ENCODE measurements around the gene NAV2.

NAV2 gene

DNA sequence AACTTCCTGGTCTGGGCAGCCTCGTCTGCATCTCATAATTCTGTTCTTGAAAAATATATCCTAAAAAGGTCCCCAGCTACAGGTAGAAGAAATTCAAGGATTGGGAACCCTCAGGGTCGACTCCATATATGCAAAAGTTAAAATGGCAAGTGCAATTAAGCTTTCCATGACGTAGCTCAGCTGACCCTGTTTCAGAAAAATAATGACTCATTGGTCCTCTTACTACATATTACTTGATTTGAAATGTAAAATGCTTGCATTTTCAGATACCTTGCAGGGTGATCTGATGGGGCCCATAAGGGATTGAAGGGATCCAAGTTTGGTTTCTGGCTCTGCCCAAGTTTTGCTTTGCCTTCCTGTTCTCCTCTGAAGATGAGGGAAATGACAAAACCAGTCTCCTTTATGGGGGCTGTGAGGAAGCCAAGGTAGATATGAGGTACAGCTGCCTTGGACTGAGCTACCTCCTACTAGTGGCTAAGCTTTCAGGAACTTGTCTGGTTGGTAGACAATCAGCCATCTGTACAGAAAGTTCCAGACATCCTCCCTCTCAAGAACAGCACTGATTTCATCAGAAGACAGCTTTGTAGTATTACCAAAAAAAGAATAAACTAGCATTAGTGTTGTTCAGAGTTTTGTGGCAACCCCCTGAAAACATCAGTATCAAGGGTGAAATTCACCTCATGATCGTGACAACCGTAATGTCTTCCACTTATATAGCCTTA lies 270.3 kb downstream of the NAV2 start:
- TF ChIP-seq ISL1 (CRISPR knock-in tag; IDR thresholded peaks at IDR 0.05), result no peak
- TF ChIP-seq ZNF565 (CRISPR knock-in tag; conservative IDR thresholded peaks at IDR 0.05; ENCODE audit: low read depth), result no peak
- TF ChIP-seq, protein P1, sequence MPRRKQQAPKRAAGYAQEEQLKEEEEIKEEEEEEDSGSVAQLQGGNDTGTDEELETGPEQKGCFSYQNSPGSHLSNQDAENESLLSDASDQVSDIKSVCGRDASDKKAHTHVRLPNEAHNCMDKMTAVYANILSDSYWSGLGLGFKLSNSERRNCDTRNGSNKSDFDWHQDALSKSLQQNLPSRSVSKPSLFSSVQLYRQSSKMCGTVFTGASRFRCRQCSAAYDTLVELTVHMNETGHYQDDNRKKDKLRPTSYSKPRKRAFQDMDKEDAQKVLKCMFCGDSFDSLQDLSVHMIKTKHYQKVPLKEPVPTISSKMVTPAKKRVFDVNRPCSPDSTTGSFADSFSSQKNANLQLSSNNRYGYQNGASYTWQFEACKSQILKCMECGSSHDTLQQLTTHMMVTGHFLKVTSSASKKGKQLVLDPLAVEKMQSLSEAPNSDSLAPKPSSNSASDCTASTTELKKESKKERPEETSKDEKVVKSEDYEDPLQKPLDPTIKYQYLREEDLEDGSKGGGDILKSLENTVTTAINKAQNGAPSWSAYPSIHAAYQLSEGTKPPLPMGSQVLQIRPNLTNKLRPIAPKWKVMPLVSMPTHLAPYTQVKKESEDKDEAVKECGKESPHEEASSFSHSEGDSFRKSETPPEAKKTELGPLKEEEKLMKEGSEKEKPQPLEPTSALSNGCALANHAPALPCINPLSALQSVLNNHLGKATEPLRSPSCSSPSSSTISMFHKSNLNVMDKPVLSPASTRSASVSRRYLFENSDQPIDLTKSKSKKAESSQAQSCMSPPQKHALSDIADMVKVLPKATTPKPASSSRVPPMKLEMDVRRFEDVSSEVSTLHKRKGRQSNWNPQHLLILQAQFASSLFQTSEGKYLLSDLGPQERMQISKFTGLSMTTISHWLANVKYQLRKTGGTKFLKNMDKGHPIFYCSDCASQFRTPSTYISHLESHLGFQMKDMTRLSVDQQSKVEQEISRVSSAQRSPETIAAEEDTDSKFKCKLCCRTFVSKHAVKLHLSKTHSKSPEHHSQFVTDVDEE (CRISPR knock-in tag; IDR thresholded peaks at IDR 0.05), result no peak

DNA sequence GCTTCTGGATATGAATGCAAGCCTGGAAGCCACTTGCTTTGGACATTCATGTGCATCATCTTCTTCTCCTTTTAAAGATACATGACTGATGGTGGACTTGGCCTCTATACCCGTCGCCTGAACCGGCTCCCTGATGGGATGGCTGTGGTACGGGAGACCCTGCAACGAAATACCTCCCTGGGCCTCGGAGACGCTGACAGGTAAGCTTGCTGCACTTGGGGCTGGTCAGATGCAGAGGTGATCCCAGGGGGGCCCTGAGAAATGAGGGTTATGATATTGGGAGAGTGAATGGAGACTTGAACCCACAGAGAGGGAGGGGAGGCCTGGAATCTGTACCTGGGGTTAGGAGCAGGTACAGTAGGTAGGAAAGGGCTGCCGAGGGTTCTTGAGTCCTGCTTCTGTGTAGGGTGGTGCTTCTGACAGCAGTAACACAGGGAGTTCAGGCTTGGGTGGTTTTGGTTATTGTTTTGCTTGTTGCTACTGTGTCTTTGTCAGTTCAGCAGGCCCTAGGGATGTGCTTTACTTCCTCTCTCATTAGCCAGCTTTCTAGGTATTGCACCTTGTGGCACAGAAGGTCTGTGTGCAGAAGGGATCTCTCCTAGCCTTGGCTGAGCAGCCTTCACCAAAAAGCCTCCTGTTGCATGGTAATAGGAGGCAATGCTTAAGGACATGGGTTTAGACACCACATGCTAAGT lies 271.6 kb downstream of the NAV2 start:
- ATAC-seq, result no peak
- TF ChIP-seq, protein P2, sequence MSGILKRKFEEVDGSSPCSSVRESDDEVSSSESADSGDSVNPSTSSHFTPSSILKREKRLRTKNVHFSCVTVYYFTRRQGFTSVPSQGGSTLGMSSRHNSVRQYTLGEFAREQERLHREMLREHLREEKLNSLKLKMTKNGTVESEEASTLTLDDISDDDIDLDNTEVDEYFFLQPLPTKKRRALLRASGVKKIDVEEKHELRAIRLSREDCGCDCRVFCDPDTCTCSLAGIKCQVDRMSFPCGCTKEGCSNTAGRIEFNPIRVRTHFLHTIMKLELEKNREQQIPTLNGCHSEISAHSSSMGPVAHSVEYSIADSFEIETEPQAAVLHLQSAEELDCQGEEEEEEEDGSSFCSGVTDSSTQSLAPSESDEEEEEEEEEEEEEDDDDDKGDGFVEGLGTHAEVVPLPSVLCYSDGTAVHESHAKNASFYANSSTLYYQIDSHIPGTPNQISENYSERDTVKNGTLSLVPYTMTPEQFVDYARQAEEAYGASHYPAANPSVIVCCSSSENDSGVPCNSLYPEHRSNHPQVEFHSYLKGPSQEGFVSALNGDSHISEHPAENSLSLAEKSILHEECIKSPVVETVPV (CRISPR knock-in tag; IDR thresholded peaks at IDR 0.05), result no peak
- no peak for TF ChIP-seq ZNF565 (CRISPR knock-in tag; conservative IDR thresholded peaks at IDR 0.05; ENCODE audit: low read depth)

More for the DNA sequence above, 270.3 kb downstream of the NAV2 start:
- no peak for ATAC-seq

DNA sequence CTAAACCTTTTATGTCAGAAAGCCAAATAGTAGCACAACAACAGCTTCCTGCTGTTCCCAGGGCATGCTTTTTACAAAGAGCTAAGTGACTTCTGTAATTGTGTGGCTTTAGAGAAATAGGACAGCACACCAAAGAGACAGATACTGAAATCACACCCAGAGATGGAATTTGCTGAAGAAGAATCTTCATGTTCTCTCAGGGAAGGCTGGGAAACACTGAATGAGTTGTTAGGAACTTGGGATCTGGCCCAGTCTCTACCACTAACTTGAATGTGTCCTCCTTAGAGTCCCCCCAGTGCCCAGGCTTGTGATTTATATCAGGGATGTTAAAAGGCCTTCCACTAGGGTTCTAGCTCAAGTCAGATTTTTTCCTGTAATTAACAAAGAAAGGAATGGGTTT lies 272.5 kb downstream of the NAV2 start:
- TF ChIP-seq ESRRG (CRISPR knock-in tag; IDR thresholded peaks at IDR 0.05), result no peak
- TF ChIP-seq, protein P3, sequence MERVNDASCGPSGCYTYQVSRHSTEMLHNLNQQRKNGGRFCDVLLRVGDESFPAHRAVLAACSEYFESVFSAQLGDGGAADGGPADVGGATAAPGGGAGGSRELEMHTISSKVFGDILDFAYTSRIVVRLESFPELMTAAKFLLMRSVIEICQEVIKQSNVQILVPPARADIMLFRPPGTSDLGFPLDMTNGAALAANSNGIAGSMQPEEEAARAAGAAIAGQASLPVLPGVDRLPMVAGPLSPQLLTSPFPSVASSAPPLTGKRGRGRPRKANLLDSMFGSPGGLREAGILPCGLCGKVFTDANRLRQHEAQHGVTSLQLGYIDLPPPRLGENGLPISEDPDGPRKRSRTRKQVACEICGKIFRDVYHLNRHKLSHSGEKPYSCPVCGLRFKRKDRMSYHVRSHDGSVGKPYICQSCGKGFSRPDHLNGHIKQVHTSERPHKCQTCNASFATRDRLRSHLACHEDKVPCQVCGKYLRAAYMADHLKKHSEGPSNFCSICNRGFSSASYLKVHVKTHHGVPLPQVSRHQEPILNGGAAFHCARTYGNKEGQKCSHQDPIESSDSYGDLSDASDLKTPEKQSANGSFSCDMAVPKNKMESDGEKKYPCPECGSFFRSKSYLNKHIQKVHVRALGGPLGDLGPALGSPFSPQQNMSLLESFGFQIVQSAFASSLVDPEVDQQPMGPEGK (CRISPR knock-in tag; IDR thresholded peaks at IDR 0.05; ENCODE audit: borderline replicate concordance), result no peak
- no peak for TF ChIP-seq GLIS3 (CRISPR knock-in tag; IDR thresholded peaks at IDR 0.05)
- TF ChIP-seq ZNF565 (CRISPR knock-in tag; conservative IDR thresholded peaks at IDR 0.05; ENCODE audit: low read depth), result no peak
- no peak for TF ChIP-seq ZC3H10 (CRISPR knock-in tag; IDR thresholded peaks at IDR 0.05)
- TF ChIP-seq ZNF70 (CRISPR knock-in tag; IDR thresholded peaks at IDR 0.05), result no peak
- TF ChIP-seq ISL1 (CRISPR knock-in tag; IDR thresholded peaks at IDR 0.05), result no peak
- no peak for TF ChIP-seq ZNF8 (CRISPR knock-in tag; IDR thresholded peaks at IDR 0.05)
- TF ChIP-seq, protein P2 (CRISPR knock-in tag; IDR thresholded peaks at IDR 0.05), result no peak
- no peak for TF ChIP-seq PPARA (CRISPR knock-in tag; IDR thresholded peaks at IDR 0.05; ENCODE audit: borderline replicate concordance)
- no peak for TF ChIP-seq SNAI2 (CRISPR knock-in tag; IDR thresholded peaks at IDR 0.05)
- no peak for TF ChIP-seq ZFP3 (CRISPR knock-in tag; IDR thresholded peaks at IDR 0.05)
- no peak for TF ChIP-seq ZFP30 (CRISPR knock-in tag; IDR thresholded peaks at IDR 0.05)
- no peak for TF ChIP-seq CSDC2 (CRISPR knock-in tag; IDR thresholded peaks at IDR 0.05)
- no peak for TF ChIP-seq TOX (CRISPR knock-in tag; IDR thresholded peaks at IDR 0.05; ENCODE audit: borderline replicate concordance)
- TF ChIP-seq BACH2 (CRISPR knock-in tag; IDR thresholded peaks at IDR 0.05; ENCODE audit: borderline replicate concordance), result no peak
- TF ChIP-seq, protein P4, sequence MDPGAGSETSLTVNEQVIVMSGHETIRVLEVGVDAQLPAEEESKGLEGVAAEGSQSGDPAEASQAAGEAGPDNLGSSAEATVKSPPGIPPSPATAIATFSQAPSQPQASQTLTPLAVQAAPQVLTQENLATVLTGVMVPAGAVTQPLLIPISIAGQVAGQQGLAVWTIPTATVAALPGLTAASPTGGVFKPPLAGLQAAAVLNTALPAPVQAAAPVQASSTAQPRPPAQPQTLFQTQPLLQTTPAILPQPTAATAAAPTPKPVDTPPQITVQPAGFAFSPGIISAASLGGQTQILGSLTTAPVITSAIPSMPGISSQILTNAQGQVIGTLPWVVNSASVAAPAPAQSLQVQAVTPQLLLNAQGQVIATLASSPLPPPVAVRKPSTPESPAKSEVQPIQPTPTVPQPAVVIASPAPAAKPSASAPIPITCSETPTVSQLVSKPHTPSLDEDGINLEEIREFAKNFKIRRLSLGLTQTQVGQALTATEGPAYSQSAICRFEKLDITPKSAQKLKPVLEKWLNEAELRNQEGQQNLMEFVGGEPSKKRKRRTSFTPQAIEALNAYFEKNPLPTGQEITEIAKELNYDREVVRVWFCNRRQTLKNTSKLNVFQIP (CRISPR knock-in tag; IDR thresholded peaks at IDR 0.05; ENCODE audit: borderline replicate concordance, low read depth), result no peak
- TF ChIP-seq OSR1 (CRISPR knock-in tag; IDR thresholded peaks at IDR 0.05), result no peak
- no peak for ATAC-seq

Measured in SK-N-SH treated with all-trans-retinoic acid at 6 μM for 48 hours (cell line).